Progenitor cell of endocrine pancreas (in vitro differentiated cells): Measurements from ENCODE around the gene SLC25A19. TPM values are rescaled to one million over a fixed set of nuclear protein-coding genes. Genes with fewer than 3 reads are reported as not detected.
A peak's percentile ranks its signal among the peaks of the same experiment; 100 is the strongest.
"Not testable (repeated sequence)": the region's sequence is repeated elsewhere in the genome, so short reads cannot be mapped to it uniquely, and the experiment has no call there.

Experiments used
- DNase-seq: peaks from one replicate; pipeline ENCODE4 v3.0.0; 2021; ENCODE audit warnings: low spot score; ENCODE audit not compliant: unreplicated experiment
- H3K27ac Mint-ChIP-seq: 2 replicates; pipeline ENCODE4 v1.8.0; 2021; ENCODE audit warnings: mild to moderate bottlenecking, moderate library complexity, mixed read lengths
- H3K27me3 Mint-ChIP-seq: 2 replicates; pipeline ENCODE4 v1.8.0; 2021; ENCODE audit warnings: mixed read lengths
- H3K36me3 Mint-ChIP-seq: 2 replicates; pipeline ENCODE4 v1.8.0; 2022; ENCODE audit warnings: mixed read lengths; ENCODE audit not compliant: insufficient read depth
- H3K4me1 Mint-ChIP-seq: 2 replicates; pipeline ENCODE4 v1.8.0; 2021; ENCODE audit warnings: low read depth, mixed read lengths
- H3K4me3 Mint-ChIP-seq: 2 replicates; pipeline ENCODE4 v1.8.0; 2021; ENCODE audit warnings: low read depth, mild to moderate bottlenecking, moderate library complexity, mixed read lengths
- H3K9me3 Mint-ChIP-seq: 2 replicates; pipeline ENCODE4 v1.8.0; 2021; ENCODE audit warnings: low read depth, mixed read lengths
- CTCF ChIP-seq: fragments of 200-600 bp; sonication (generic); IDR thresholded peaks from one replicate; pipeline ENCODE4 v1.5.0; 2021; ENCODE audit warnings: antibody characterized with exemption, mild to moderate bottlenecking; ENCODE audit not compliant: unreplicated experiment
- total RNA-seq: library from RNA; stranded (reverse); gene quantifications from 2 replicates; pipeline ENCODE4 v1.2.1, GENCODE V29; 2021

SLC25A19 gene
- total RNA-seq, 1 donor from 2014 or later: 18.4 TPM

- Mint-ChIP-seq H3K4me1 (peaks cover 9% of the 10 kb centered on the region), H3K4me3 (peak overlapping the region; percentile 88), H3K27me3 (no peaks in the 10 kb centered on the region), H3K9me3 (no peaks in the 10 kb centered on the region), H3K27ac (peak overlapping the region; percentile 95), H3K36me3 (no peaks in the 10 kb centered on the region)
- peak; percentile 20 for TF ChIP-seq CTCF
- DNase-seq: no peak
Observed at GRCh38 chr17:75289832-75290337, 652 bp upstream of the SLC25A19 start.

GRCh38 chr17:75288770-75289114 is 491 bp downstream of the SLC25A19 start:
- Mint-ChIP-seq H3K27me3 (no peaks in the 10 kb centered on the region), H3K27ac (peak overlapping the region; percentile 91), H3K4me3 (peak overlapping the region; percentile 88), H3K36me3 (no peaks in the 10 kb centered on the region), H3K9me3 (no peaks in the 10 kb centered on the region), H3K4me1 (peaks cover 6% of the 10 kb centered on the region)
- no peak for TF ChIP-seq CTCF
- peak; percentile 25 for DNase-seq

- Mint-ChIP-seq H3K4me1 (peaks cover 6% of the 10 kb centered on the region), H3K36me3 (peaks cover 2% of the 10 kb centered on the region), H3K27me3 (no peaks in the 10 kb centered on the region), H3K27ac (peak overlapping the region; percentile 70), H3K9me3 (no peaks in the 10 kb centered on the region), H3K4me3 (peak overlapping the region; percentile 88)
- DNase-seq: no peak
- no peak for TF ChIP-seq CTCF
Observed at GRCh38 chr17:75288359-75288758, 874 bp downstream of the SLC25A19 start.

- DNase-seq: no peak
Observed at GRCh38 chr17:75287221-75287620, 2.0 kb downstream of the SLC25A19 start.

GRCh38 chr17:75285123-75285522 is 4.1 kb downstream of the SLC25A19 start:
- Mint-ChIP-seq H3K4me3 (no peak overlapping the region), H3K36me3 (peaks cover 3% of the 10 kb centered on the region), H3K27ac (no peak overlapping the region), H3K4me1 (peaks cover 6% of the 10 kb centered on the region), H3K27me3 (no peaks in the 10 kb centered on the region), H3K9me3 (no peaks in the 10 kb centered on the region)
- no peak for TF ChIP-seq CTCF
- no peak for DNase-seq

More at GRCh38 chr17:75287221-75287620, 2.0 kb downstream of the SLC25A19 start:
- Mint-ChIP-seq H3K27me3 (no peaks in the 10 kb centered on the region), H3K36me3 (peaks cover 3% of the 10 kb centered on the region), H3K27ac (no peak overlapping the region), H3K4me1 (peaks cover 6% of the 10 kb centered on the region), H3K4me3 (peak overlapping the region; percentile 16), H3K9me3 (no peaks in the 10 kb centered on the region)
- TF ChIP-seq CTCF: no peak

GRCh38 chr17:75280189-75280588 is 9.0 kb downstream of the SLC25A19 start:
- not testable (repeated sequence) for DNase-seq, H3K4me3 Mint-ChIP-seq, H3K27ac Mint-ChIP-seq, H3K4me1 Mint-ChIP-seq, H3K27me3 Mint-ChIP-seq, H3K9me3 Mint-ChIP-seq, H3K36me3 Mint-ChIP-seq
